Fibroblast of pulmonary artery (primary cell): Measurements from ENCODE around the gene PTGES3.

Experiments
- DNase-seq: peaks from one replicate; pipeline ENCODE4 v3.0.0-alpha.2; 2010; ENCODE audit warnings: low read depth
- H3K4me3 ChIP-seq: replicated peaks from 2 replicates; pipeline ENCODE4 v1.5.1; 2011; ENCODE audit warnings: low read depth, mild to moderate bottlenecking, control low read depth, low read length, moderate library complexity
- CTCF ChIP-seq: IDR thresholded peaks from 2 replicates; pipeline ENCODE4 v1.5.1; 2011; ENCODE audit warnings: mild to moderate bottlenecking, control low read depth, low read length, inconsistent platforms; ENCODE audit errors: missing control alignments

The PTGES3 gene

GRCh38 chr12:56723889-56724700, 36.0 kb upstream of the PTGES3 start:
- DNase-seq = peak; percentile 89
- H3K4me3 ChIP-seq = peak overlapping the region; percentile 99
- no peak for TF ChIP-seq CTCF

DNA sequence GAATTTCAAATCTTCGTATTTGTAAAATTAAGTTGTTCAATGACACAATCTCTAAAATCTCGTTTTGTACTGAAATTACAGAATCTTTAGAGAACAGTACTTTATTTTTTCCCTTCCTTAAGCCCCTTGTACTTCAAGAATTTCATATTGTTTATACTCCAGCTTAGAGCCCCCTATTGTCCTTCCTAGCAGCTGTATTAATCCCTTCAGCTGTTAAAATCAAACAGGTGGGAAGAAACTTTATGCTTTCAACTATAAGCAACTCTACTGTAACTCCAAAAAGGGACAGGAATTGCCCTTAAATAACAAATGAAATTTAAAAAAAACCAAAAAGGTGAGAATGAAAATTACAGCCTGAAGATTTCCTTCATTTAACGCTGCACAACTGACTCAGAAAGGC, 35.3 kb upstream of the PTGES3 start:
- no peak for TF ChIP-seq CTCF
- no peak for DNase-seq
- H3K4me3 ChIP-seq = peak overlapping the region; percentile 99

DNA sequence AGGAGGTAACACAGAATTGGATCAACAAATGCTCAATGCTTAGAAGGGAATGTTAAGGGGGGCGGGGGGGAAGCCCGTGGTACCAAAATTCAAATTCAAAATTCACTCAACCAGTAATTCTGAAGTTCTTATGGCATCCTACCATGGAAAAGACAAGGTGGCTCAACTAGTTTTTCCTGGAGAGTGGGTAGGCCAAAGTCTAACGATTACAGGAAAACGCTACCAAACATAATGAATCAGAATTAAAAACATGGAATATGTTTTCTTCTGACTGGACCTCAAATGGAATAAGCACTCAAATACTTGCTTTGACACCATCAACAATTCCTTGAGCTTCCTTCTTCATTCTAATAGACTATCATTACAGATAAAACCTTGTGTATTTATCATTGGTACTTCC, 34.7 kb upstream of the PTGES3 start:
- peak overlapping the region; percentile 99 for H3K4me3 ChIP-seq
- no peak for DNase-seq
- no peak for TF ChIP-seq CTCF

DNA sequence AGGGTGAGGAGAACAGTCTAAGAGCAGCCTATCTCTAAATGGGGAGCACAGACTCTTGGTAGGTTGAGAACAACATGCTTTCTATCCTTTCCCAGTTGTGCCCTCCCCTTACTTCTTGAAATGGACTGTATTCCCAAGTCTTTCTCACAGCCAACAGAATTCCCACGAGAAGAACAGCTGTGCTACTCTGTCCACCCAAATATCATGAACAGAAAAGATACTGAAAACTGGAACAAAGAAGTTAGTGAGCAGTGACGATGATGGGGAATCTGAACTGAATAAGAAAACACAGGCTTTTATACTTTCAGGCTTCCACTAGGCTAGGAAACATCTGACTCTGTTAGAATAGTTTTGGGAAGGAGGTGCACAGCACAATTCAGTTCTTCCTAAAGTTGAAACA, 33.6 kb upstream of the PTGES3 start:
- TF ChIP-seq CTCF = no peak
- no peak for DNase-seq
- H3K4me3 ChIP-seq = peak overlapping the region; percentile 20

- peak overlapping the region; percentile 20 for H3K4me3 ChIP-seq
- no peak for DNase-seq
- no peak for TF ChIP-seq CTCF
These were observed 33.1 kb upstream of the PTGES3 start for GRCh38 chr12:56721216-56721615.

DNA sequence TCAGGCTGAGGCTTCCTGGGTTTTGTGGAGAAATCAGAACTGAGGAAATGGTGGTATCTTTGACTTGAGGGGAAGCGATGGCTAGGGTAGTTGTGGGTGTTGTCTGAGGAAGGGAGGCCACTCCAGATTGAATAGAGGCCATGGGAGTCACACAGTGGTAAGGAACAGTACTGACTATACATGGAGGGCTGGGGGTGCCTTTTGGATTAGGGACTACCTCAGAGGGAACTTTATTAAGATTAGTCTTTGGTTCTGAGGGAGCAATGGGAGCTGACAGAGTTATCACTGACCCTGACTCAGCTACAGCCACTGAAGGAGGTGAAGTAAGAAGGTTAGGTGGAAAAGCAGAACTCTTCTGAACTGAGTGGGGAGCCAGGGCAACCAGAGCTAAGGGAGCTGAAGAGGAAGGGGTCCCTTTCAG, 32.7 kb upstream of the PTGES3 start:
- H3K4me3 ChIP-seq = no peak overlapping the region
- no peak for TF ChIP-seq CTCF
- no peak for DNase-seq

- no peak overlapping the region for H3K4me3 ChIP-seq
- no peak for TF ChIP-seq CTCF
- DNase-seq = no peak
These were observed 31.0 kb upstream of the PTGES3 start for GRCh38 chr12:56719056-56719455.
